HG03558 (cell line): ENCODE measurements around the gene GTF2A1L.

Experiments used
- ATAC-seq: cut with Tn5 transposase; IDR thresholded peaks from one replicate; pipeline ENCODE4 v1.9.1; 2021; ENCODE audit warnings: moderate number of reproducible peaks; ENCODE audit not compliant: unreplicated experiment; ENCODE audit errors: extremely low read depth

The GTF2A1L gene

DNA sequence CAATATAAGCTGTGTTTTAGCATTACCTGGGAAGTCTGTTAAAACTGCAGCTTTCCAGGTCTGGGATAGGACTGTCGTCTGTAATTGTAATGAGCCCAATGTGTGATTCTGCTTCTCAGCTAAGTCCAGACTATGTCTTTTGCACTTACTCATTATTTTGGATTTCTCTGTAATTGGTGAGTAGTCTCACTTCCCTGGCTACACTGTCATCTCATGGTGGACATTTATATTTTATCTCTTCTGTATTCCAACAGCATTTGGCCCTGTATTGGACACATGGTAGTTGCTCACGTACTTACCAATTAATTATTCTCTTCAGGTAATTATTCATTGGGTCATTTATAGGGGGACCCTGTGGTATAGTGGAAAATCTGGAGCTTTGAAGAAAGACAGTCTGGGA, 109.9 kb downstream of the GTF2A1L start:
- no peak for ATAC-seq

GRCh38 chr2:48728295-48728694, 110.6 kb downstream of the GTF2A1L start:
- ATAC-seq, result no peak

- ATAC-seq, result no peak
These were observed 111.2 kb downstream of the GTF2A1L start for GRCh38 chr2:48728840-48729239.
